A673 (cell line): Measurements from ENCODE around the gene GSTT2B.
"Not testable (repeated sequence)": the region's sequence is repeated elsewhere in the genome, so short reads cannot be mapped to it uniquely, and the experiment has no call there.

Experiments used
- EZH2 ChIP-seq: fragments of 200-600 bp; sonication (generic); IDR thresholded peaks from 2 replicates; pipeline ENCODE4 v1.6.1; 2017; ENCODE audit warnings: borderline replicate concordance, low read depth, mild to moderate bottlenecking, mixed read lengths, antibody characterized with exemption, low read length; ENCODE audit not compliant: poor library complexity, severe bottlenecking
- TF ChIP-seq, protein P1 (sequence below): fragments of 300-800, 200-600 bp; sonication (generic); conservative IDR thresholded peaks from 2 replicates; pipeline ENCODE4 v1.5.1; 2017; ENCODE audit warnings: low read depth, mild to moderate bottlenecking, antibody characterized with exemption, low read length, moderate library complexity, mixed read lengths

GRCh38 chr22:23966094-23966493, 5.1 kb upstream of the GSTT2B start:
- TF ChIP-seq, protein P1, sequence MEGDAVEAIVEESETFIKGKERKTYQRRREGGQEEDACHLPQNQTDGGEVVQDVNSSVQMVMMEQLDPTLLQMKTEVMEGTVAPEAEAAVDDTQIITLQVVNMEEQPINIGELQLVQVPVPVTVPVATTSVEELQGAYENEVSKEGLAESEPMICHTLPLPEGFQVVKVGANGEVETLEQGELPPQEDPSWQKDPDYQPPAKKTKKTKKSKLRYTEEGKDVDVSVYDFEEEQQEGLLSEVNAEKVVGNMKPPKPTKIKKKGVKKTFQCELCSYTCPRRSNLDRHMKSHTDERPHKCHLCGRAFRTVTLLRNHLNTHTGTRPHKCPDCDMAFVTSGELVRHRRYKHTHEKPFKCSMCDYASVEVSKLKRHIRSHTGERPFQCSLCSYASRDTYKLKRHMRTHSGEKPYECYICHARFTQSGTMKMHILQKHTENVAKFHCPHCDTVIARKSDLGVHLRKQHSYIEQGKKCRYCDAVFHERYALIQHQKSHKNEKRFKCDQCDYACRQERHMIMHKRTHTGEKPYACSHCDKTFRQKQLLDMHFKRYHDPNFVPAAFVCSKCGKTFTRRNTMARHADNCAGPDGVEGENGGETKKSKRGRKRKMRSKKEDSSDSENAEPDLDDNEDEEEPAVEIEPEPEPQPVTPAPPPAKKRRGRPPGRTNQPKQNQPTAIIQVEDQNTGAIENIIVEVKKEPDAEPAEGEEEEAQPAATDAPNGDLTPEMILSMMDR, result not testable (repeated sequence)
- not testable (repeated sequence) for TF ChIP-seq EZH2
